Glutamatergic neuron (in vitro differentiated cells): Measurements from ENCODE around the gene CHD3. TPM values are rescaled to one million over a fixed set of nuclear protein-coding genes. Genes with fewer than 3 reads are reported as not detected.

ENCODE experiments used
- DNase-seq: peaks from one replicate; pipeline ENCODE4 v3.0.0; 2022
- H3K27ac Mint-ChIP-seq: one replicate; pipeline ENCODE4 v1.8.0; 2020; ENCODE audit warnings: mild to moderate bottlenecking, mixed read lengths, inconsistent platforms; ENCODE audit not compliant: unreplicated experiment
- H3K27me3 Mint-ChIP-seq: one replicate; pipeline ENCODE4 v1.8.0; 2020; ENCODE audit warnings: mild to moderate bottlenecking, moderate library complexity, mixed read lengths, inconsistent platforms; ENCODE audit not compliant: unreplicated experiment
- H3K36me3 Mint-ChIP-seq: one replicate; pipeline ENCODE4 v1.8.0; 2020; ENCODE audit warnings: mild to moderate bottlenecking, mixed read lengths, inconsistent platforms; ENCODE audit not compliant: unreplicated experiment
- H3K4me1 Mint-ChIP-seq: one replicate; pipeline ENCODE4 v1.8.0; 2020; ENCODE audit warnings: mild to moderate bottlenecking, low read depth, mixed read lengths, inconsistent platforms; ENCODE audit not compliant: unreplicated experiment
- H3K4me3 Mint-ChIP-seq: one replicate; pipeline ENCODE4 v1.8.0; 2020; ENCODE audit warnings: mild to moderate bottlenecking, mixed read lengths, inconsistent platforms; ENCODE audit not compliant: unreplicated experiment
- H3K9me3 Mint-ChIP-seq: one replicate; pipeline ENCODE4 v1.8.0; 2020; ENCODE audit warnings: mild to moderate bottlenecking, moderate library complexity, mixed read lengths, inconsistent platforms; ENCODE audit not compliant: unreplicated experiment
- CTCF ChIP-seq: fragments of 200-600 bp; sonication (generic); IDR thresholded peaks from one replicate; pipeline ENCODE4 v1.5.0; 2021; ENCODE audit not compliant: partially characterized antibody, unreplicated experiment
- total RNA-seq: library from RNA; stranded (reverse); fragmentation: NEBNext Ultra II Directional; extraction: Animal tissue kit (Norgen Biotek cat#: 25700); gene quantifications from one replicate; pipeline ENCODE4 v1.2.1, GENCODE V29; 2021; ENCODE audit not compliant: unreplicated experiment

CHD3 gene
- total RNA-seq, 1 donor from 2014 or later, result 129 TPM

- Mint-ChIP-seq H3K4me3 (peak overlapping the region; percentile 56), H3K27ac (no peak overlapping the region), H3K36me3 (peaks cover 8% of the 10 kb centered on the region), H3K9me3 (no peaks in the 10 kb centered on the region), H3K27me3 (peaks cover 7% of the 10 kb centered on the region), H3K4me1 (peaks cover under 1% of the 10 kb centered on the region)
- DNase-seq, result no peak
- TF ChIP-seq CTCF, result no peak
Measured at GRCh38 chr17:7867881-7868329, 20.7 kb upstream of the CHD3 start.

GRCh38 chr17:7873051-7873450 is 15.5 kb upstream of the CHD3 start:
- H3K9me3 Mint-ChIP-seq, result no peaks in the 10 kb centered on the region
- peaks cover 2% of the 10 kb centered on the region for H3K27me3 Mint-ChIP-seq
- H3K36me3 Mint-ChIP-seq, result peaks cover 1% of the 10 kb centered on the region
- H3K27ac Mint-ChIP-seq, result no peak overlapping the region
- DNase-seq, result no peak
- TF ChIP-seq CTCF, result no peak
- no peaks in the 10 kb centered on the region for H3K4me1 Mint-ChIP-seq
- H3K4me3 Mint-ChIP-seq, result no peak overlapping the region

- DNase-seq, result no peak
- Mint-ChIP-seq H3K36me3 (no peaks in the 10 kb centered on the region), H3K4me3 (no peak overlapping the region)
Measured at GRCh38 chr17:7875804-7876370, 12.7 kb upstream of the CHD3 start.

GRCh38 chr17:7878234-7878633 is 10.4 kb upstream of the CHD3 start:
- no peak for TF ChIP-seq CTCF

More at GRCh38 chr17:7875804-7876370, 12.7 kb upstream of the CHD3 start:
- Mint-ChIP-seq H3K4me1 (no peaks in the 10 kb centered on the region), H3K27me3 (peaks cover 2% of the 10 kb centered on the region), H3K9me3 (no peaks in the 10 kb centered on the region), H3K27ac (no peak overlapping the region)
- TF ChIP-seq CTCF, result no peak

GRCh38 chr17:7880076-7880868 is 8.3 kb upstream of the CHD3 start:
- no peak for DNase-seq
- H3K9me3 Mint-ChIP-seq, result no peaks in the 10 kb centered on the region
- H3K27ac Mint-ChIP-seq, result no peak overlapping the region
- no peaks in the 10 kb centered on the region for H3K36me3 Mint-ChIP-seq
- no peaks in the 10 kb centered on the region for H3K4me1 Mint-ChIP-seq
- H3K27me3 Mint-ChIP-seq, result no peaks in the 10 kb centered on the region
- no peak for TF ChIP-seq CTCF
- no peak overlapping the region for H3K4me3 Mint-ChIP-seq

More at GRCh38 chr17:7878234-7878633, 10.4 kb upstream of the CHD3 start:
- Mint-ChIP-seq H3K9me3 (no peaks in the 10 kb centered on the region), H3K4me3 (no peak overlapping the region), H3K27me3 (no peaks in the 10 kb centered on the region), H3K36me3 (no peaks in the 10 kb centered on the region), H3K4me1 (no peaks in the 10 kb centered on the region), H3K27ac (no peak overlapping the region)
- DNase-seq, result no peak
